SU-DHL-6 (cell line): ENCODE measurements around the gene UNC119B.

Experiments used
- H2AFZ ChIP-seq: fragments of 200-600 bp; sonication (generic); 2 replicates; pipeline ENCODE4 v1.6.1; 2014; ENCODE audit warnings: low read depth, mild to moderate bottlenecking, moderate library complexity, mixed read lengths, antibody characterized with exemption, low read length; ENCODE audit not compliant: severe bottlenecking
- H3F3A ChIP-seq: fragments of 200-600 bp; shearing (Covaris generic); 2 replicates; pipeline ENCODE4 v1.6.0; 2016; ENCODE audit warnings: antibody characterized with exemption, mild to moderate bottlenecking; ENCODE audit not compliant: insufficient read depth
- H3K27ac ChIP-seq: fragments of 200-600 bp; sonication (generic); 2 replicates; pipeline ENCODE4 v1.5.1; 2016; ENCODE audit warnings: low read depth, mild to moderate bottlenecking, low read length, moderate library complexity, mixed read lengths
- H3K27me3 ChIP-seq: fragments of 200-600 bp; sonication (generic), shearing (Covaris generic); 2 replicates; pipeline ENCODE4 v1.6.0; 2014; ENCODE audit warnings: mild to moderate bottlenecking, low read length
- H3K36me3 ChIP-seq: fragments of 200-600 bp; sonication (generic); 2 replicates; pipeline ENCODE4 v1.6.1; 2014; ENCODE audit warnings: mild to moderate bottlenecking, low read length, mixed read lengths
- H3K4me2 ChIP-seq: fragments of 300-600, 200-600 bp; shearing (Covaris generic), sonication (generic); 2 replicates; pipeline ENCODE4 v1.6.0; 2014; ENCODE audit warnings: low read length, low read depth, mild to moderate bottlenecking; ENCODE audit not compliant: poor library complexity, severe bottlenecking
- H3K4me3 ChIP-seq: fragments of 200-600 bp; sonication (generic); 2 replicates; pipeline ENCODE4 v1.5.1; 2014; ENCODE audit warnings: antibody characterized with exemption, low read length, mild to moderate bottlenecking, mixed read lengths; ENCODE audit not compliant: insufficient read depth, poor library complexity, severe bottlenecking
- H3K79me2 ChIP-seq: fragments of 200-600 bp; sonication (generic); 2 replicates; pipeline ENCODE4 v1.6.1; 2014; ENCODE audit warnings: mild to moderate bottlenecking, low read length, moderate library complexity; ENCODE audit not compliant: insufficient read depth
- H3K9ac ChIP-seq: fragments of 200-600 bp; sonication (generic); 2 replicates; pipeline ENCODE4 v1.7.0; 2014; ENCODE audit warnings: mild to moderate bottlenecking, low read length
- H3K9me2 ChIP-seq: fragments of 200-600 bp; sonication (generic); replicated peaks from 2 replicates; pipeline ENCODE4 v1.6.1; 2014; ENCODE audit warnings: low read length; ENCODE audit not compliant: insufficient read depth
- H3K9me3 ChIP-seq: fragments of 200-600 bp; sonication (generic); 2 replicates; pipeline ENCODE4 v1.6.1; 2014; ENCODE audit warnings: low read length, mixed read lengths; ENCODE audit not compliant: insufficient read depth
- H4K20me1 ChIP-seq: fragments of 200-600 bp; sonication (generic); 2 replicates; pipeline ENCODE4 v1.6.1; 2014; ENCODE audit warnings: low read depth, mild to moderate bottlenecking, antibody characterized with exemption, low read length, moderate library complexity, mixed read lengths
- EZH2phosphoT487 ChIP-seq: fragments of 200-600 bp; sonication (generic), shearing (Covaris generic); conservative IDR thresholded peaks from 2 replicates; pipeline ENCODE4 v1.6.1; 2018; ENCODE audit warnings: mild to moderate bottlenecking, antibody characterized with exemption, low read length, moderate library complexity, mixed read lengths
- TF ChIP-seq, protein P1 (sequence below): fragments of 200-600 bp; sonication (generic); IDR thresholded peaks from one replicate; pipeline ENCODE4 v1.5.1; 2017; ENCODE audit warnings: antibody characterized with exemption, mild to moderate bottlenecking, low read length, moderate library complexity; ENCODE audit not compliant: insufficient read depth, poor library complexity, severe bottlenecking

Gene UNC119B

DNA sequence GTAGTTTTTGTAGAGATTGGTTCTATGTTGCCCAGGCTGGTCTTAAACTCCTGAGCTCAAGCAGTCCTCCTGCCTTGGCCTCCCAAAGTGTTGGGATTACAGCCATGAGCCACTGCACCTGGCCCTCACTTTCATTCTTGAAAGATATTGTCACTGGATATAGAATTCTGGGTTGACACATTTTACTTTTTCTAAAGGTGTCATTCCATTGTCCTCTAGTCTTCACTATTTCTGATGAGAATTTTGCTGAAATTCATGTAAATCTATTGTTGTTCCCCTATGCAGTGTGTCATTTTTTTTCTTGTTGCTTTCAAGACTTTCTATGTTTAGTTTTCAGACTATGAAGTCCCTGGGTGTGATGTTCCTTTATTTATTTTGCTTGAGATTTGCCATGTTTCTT is 44.5 kb downstream of the UNC119B start:
- Histone ChIP-seq H3F3A (no peaks in the 10 kb centered on the region), H3K4me2 (no peak overlapping the region), H2AFZ (no peak overlapping the region), H3K79me2 (no peaks in the 10 kb centered on the region), H3K9ac (no peak overlapping the region), H3K9me3 (no peaks in the 10 kb centered on the region), H3K27ac (no peak overlapping the region), H3K9me2 (no peaks in the 10 kb centered on the region), H3K27me3 (no peaks in the 10 kb centered on the region), H3K4me3 (no peak overlapping the region), H4K20me1 (no peaks in the 10 kb centered on the region), H3K36me3 (no peaks in the 10 kb centered on the region)
- no peak for TF ChIP-seq EZH2phosphoT487
- TF ChIP-seq, protein P1, sequence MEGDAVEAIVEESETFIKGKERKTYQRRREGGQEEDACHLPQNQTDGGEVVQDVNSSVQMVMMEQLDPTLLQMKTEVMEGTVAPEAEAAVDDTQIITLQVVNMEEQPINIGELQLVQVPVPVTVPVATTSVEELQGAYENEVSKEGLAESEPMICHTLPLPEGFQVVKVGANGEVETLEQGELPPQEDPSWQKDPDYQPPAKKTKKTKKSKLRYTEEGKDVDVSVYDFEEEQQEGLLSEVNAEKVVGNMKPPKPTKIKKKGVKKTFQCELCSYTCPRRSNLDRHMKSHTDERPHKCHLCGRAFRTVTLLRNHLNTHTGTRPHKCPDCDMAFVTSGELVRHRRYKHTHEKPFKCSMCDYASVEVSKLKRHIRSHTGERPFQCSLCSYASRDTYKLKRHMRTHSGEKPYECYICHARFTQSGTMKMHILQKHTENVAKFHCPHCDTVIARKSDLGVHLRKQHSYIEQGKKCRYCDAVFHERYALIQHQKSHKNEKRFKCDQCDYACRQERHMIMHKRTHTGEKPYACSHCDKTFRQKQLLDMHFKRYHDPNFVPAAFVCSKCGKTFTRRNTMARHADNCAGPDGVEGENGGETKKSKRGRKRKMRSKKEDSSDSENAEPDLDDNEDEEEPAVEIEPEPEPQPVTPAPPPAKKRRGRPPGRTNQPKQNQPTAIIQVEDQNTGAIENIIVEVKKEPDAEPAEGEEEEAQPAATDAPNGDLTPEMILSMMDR: no peak

DNA sequence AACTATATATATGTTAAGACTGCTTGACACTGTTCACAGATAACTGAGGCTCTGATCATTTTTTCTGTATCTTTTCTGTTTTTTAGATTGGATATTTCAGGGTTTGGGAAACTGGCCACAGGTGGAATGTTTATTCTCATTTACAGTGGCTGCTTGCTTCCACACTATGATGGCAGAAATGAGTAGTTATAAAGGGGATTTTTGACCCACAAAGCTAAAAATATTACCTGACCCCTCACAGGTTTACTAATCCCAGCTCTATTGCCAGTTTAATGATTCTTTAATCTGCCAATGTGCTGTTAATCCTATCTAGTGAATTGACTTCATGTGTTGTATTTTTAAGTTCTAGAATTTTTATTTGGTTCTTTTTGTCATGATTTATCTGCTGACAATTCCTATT is 45.0 kb downstream of the UNC119B start:
- H3K27ac ChIP-seq: no peak overlapping the region

DNA sequence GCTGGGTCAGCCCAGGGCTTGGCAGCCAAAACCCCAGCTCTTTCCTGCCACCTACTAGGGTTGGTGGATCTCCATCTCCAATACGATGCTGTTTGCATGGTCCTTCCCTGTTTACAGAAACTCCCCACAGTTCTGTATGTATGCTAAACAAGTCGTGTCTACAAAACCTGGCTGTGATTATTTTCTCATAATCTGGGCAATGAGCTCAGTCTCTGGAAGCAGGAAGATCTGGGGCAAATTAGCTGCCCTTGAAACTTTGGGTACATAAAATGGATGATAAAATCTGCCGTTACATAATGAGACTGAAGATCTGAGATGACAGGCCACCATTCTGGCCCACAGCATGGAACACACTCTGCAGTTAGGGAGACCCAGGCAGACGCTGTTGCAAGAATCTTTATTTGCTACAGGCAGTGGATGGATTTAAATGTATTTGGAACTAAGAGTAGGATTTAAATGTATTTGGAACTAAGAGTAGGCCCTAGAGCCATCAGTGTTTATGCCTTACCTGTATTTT is 47.0 kb downstream of the UNC119B start:
- Histone ChIP-seq H3K9ac (no peak overlapping the region), H3K27me3 (no peaks in the 10 kb centered on the region), H3K9me3 (no peaks in the 10 kb centered on the region), H3K79me2 (no peaks in the 10 kb centered on the region), H3K4me3 (no peak overlapping the region), H3K36me3 (no peaks in the 10 kb centered on the region), H3K9me2 (no peaks in the 10 kb centered on the region), H4K20me1 (no peaks in the 10 kb centered on the region), H3K4me2 (no peak overlapping the region), H2AFZ (no peak overlapping the region), H3K27ac (no peak overlapping the region), H3F3A (no peaks in the 10 kb centered on the region)
- no peak for TF ChIP-seq EZH2phosphoT487
- TF ChIP-seq, protein P1: no peak

More for the DNA sequence above, 45.0 kb downstream of the UNC119B start:
- Histone ChIP-seq H3K27me3 (no peaks in the 10 kb centered on the region), H3K9me3 (no peaks in the 10 kb centered on the region), H3K36me3 (no peaks in the 10 kb centered on the region), H3K4me2 (no peak overlapping the region), H3K9me2 (no peaks in the 10 kb centered on the region), H3K9ac (no peak overlapping the region), H3K79me2 (no peaks in the 10 kb centered on the region), H3F3A (no peaks in the 10 kb centered on the region), H2AFZ (no peak overlapping the region), H3K4me3 (no peak overlapping the region), H4K20me1 (no peaks in the 10 kb centered on the region)
- TF ChIP-seq EZH2phosphoT487: no peak

DNA sequence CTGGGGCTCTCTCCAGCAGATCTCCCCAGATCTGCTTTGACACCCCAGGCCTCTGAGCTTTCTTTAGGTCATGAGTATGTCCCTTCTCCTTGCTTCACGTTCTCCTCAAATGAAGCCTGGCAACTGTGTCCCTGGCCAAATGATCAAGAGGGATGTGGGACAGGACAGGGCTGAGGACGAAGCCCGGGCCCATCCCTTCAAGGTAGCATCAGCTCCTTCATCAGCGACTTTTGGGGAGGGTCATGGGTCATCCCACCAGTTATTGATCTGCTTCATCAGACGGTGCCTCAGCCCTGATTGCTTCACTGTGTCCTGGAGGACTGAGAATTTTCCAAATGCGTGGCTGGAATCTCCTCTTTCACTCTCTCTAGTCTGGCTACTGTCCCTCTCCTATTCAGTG is 47.7 kb downstream of the UNC119B start:
- Histone ChIP-seq H2AFZ (no peak overlapping the region), H3K36me3 (no peaks in the 10 kb centered on the region), H3K79me2 (no peaks in the 10 kb centered on the region), H3K9me3 (no peaks in the 10 kb centered on the region), H3K4me2 (no peak overlapping the region), H3K9me2 (no peaks in the 10 kb centered on the region), H3F3A (no peaks in the 10 kb centered on the region), H3K4me3 (no peak overlapping the region), H4K20me1 (no peaks in the 10 kb centered on the region), H3K27me3 (no peaks in the 10 kb centered on the region), H3K9ac (no peak overlapping the region), H3K27ac (no peak overlapping the region)
- TF ChIP-seq EZH2phosphoT487: no peak
- TF ChIP-seq, protein P1: no peak
